GM12878 (cell line): ENCODE data around the gene ANXA11.

Experiments
- NFYB ChIP-seq: IDR thresholded peaks from 2 replicates; pipeline ENCODE4 v1.6.1; 2011; ENCODE audit warnings: low read depth, mild to moderate bottlenecking, low read length, improper control_type of control experiment, moderate library complexity; ENCODE audit not compliant: insufficient read depth
- TCF12 ChIP-seq: IDR thresholded peaks from 2 replicates; pipeline ENCODE4 v1.6.1; 2011; ENCODE audit warnings: low read depth, mild to moderate bottlenecking, low read length
- ZNF274 ChIP-seq: IDR thresholded peaks from one replicate; pipeline ENCODE4 v1.8.0; 2011; ENCODE audit not compliant: insufficient read length, insufficient read depth

DNA sequence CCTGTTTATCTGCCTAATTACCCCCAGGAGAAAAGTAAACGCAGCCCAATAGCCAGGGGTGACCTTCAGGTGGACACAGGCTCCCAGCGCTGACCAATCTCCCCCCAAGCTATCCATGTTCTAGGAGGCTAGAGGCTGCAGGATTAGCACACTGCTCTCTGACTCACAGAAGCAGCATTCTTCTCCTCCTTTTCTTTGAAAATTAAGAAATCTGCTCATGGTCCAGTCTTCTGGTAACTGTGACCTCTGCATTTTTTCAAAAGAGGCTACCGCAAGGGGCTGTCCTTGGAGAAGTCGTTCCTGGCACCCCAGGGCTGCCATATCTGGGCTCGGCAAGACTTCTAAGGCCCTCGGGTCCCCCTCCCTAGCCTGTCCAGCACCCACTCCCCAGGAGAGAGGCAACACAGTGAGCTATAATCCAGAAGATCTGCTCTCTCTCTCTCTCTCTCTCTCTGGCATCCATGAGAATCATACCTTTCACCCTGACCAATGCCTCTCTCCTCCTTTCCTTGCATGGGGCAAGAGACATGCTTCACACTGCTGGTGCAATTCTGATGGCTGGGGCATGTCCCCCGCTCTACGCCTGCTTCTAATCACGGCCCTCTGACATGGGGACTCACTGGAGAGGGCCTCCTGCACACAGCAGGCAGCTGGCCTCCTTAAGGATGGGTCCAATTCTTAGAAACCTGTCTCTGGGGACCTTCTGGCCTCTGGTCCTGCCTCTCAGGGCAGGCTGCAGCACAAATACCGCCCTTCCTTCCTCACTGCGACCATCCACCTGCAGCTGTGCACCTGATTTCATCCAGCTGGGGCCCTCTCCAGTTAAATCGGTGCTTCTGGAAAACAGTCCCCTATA is 27.3 kb downstream of the ANXA11 start:
- TF ChIP-seq ZNF274 (no peak), TCF12 (no peak), NFYB (no peak)
